Cerebellar cortex (tissue), 1 donor: ENCODE measurements around the gene PRR33.

Source experiments
- DNase-seq: peaks from one replicate; pipeline ENCODE4 v3.0.0-alpha.2; 2015; ENCODE audit warnings: low spot score

PRR33 gene

GRCh38 chr11:1927848-1928469, 36.3 kb upstream of the PRR33 start:
- DNase-seq = no peak

GRCh38 chr11:1927026-1927847, 35.5 kb upstream of the PRR33 start:
- no peak for DNase-seq

- DNase-seq = no peak
Measured at GRCh38 chr11:1926156-1927025, 34.7 kb upstream of the PRR33 start.

GRCh38 chr11:1925373-1926155, 33.9 kb upstream of the PRR33 start:
- DNase-seq = no peak

- no peak for DNase-seq
Measured at GRCh38 chr11:1924646-1925372, 33.1 kb upstream of the PRR33 start.

- no peak for DNase-seq
Measured at GRCh38 chr11:1924181-1924580, 32.5 kb upstream of the PRR33 start.

GRCh38 chr11:1923201-1923956, 31.7 kb upstream of the PRR33 start:
- no peak for DNase-seq

GRCh38 chr11:1922481-1923081, 30.9 kb upstream of the PRR33 start:
- no peak for DNase-seq

- DNase-seq = no peak
Measured at GRCh38 chr11:1921574-1922141, 30.0 kb upstream of the PRR33 start.

GRCh38 chr11:1920909-1921573, 29.3 kb upstream of the PRR33 start:
- no peak for DNase-seq

GRCh38 chr11:1920128-1920908, 28.6 kb upstream of the PRR33 start:
- DNase-seq = no peak

GRCh38 chr11:1919391-1920127, 27.9 kb upstream of the PRR33 start, which contains the start of gene TNNT3:
Gene TNNT3, plus strand, starts transcription at chr11:1919703. Its CDS starts 3,172 bp downstream, at chr11:1922875.
- DNase-seq = no peak

GRCh38 chr11:1918436-1919315, 27.0 kb upstream of the PRR33 start:
- DNase-seq = no peak

- no peak for DNase-seq
Measured at GRCh38 chr11:1917523-1918435, 26.1 kb upstream of the PRR33 start.

- DNase-seq = no peak
Measured at GRCh38 chr11:1916986-1917522, 25.4 kb upstream of the PRR33 start.
